WTC11 (cell line): ENCODE data around the gene RNF19B. TPM values are rescaled to one million over a fixed set of nuclear protein-coding genes. Genes with fewer than 3 reads are reported as not detected.

Experiments used
- ATAC-seq: fragments of 200-7000 bp; cut with Tn5 transposase; 2 replicates; pipeline ENCODE4 v1.10.0; 2021; ENCODE audit warnings: mild to moderate bottlenecking, moderate library complexity
- CTCF ChIA-PET: fragments of 300-600 bp; sonication (Branson Sonifier 250); formaldehyde crosslinking; loops from one replicate; lab custom pipeline; 2021; ENCODE audit warnings: antibody characterized with exemption; lab: Charles Lee
- POLR2A ChIA-PET: fragments of 350-600 bp; sonication (Branson Sonifier 250); formaldehyde crosslinking; loops from one replicate; lab custom pipeline; 2021; ENCODE audit warnings: antibody characterized with exemption; lab: Charles Lee
- DNase-seq: peaks from one replicate; pipeline ENCODE4 v3.0.0; 2021; ENCODE audit warnings: low spot score
- H3K27ac Mint-ChIP-seq: 2 replicates; pipeline ENCODE4 v1.8.0; 2021; ENCODE audit warnings: mixed read lengths
- H3K27me3 Mint-ChIP-seq: 2 replicates; pipeline ENCODE4 v1.8.0; 2021; ENCODE audit warnings: low read depth, mild to moderate bottlenecking, moderate library complexity, mixed read lengths
- H3K36me3 Mint-ChIP-seq: 2 replicates; pipeline ENCODE4 v1.8.0; 2021; ENCODE audit warnings: mixed read lengths
- H3K4me1 Mint-ChIP-seq: 2 replicates; pipeline ENCODE4 v1.8.0; 2022; ENCODE audit warnings: mixed read lengths
- H3K4me3 Mint-ChIP-seq: 2 replicates; pipeline ENCODE4 v1.8.0; 2021; ENCODE audit warnings: mild to moderate bottlenecking, moderate library complexity, mixed read lengths
- H3K9me3 Mint-ChIP-seq: 2 replicates; pipeline ENCODE4 v1.8.0; 2021; ENCODE audit warnings: mixed read lengths
- ATF3 ChIP-seq: sonication (generic); formaldehyde crosslinking; conservative IDR thresholded peaks from 2 replicates; pipeline ENCODE4 v1.8.1; 2022; ENCODE audit warnings: mild to moderate bottlenecking, missing genetic modification reagents
- ATF6 ChIP-seq: sonication (generic); formaldehyde crosslinking; IDR thresholded peaks from 2 replicates; pipeline ENCODE4 v1.8.1; 2023; ENCODE audit warnings: mild to moderate bottlenecking, missing genetic modification reagents
- CBFB ChIP-seq: sonication (generic); formaldehyde crosslinking; IDR thresholded peaks from 2 replicates; pipeline ENCODE4 v1.8.1; 2022; ENCODE audit warnings: mild to moderate bottlenecking, low read depth, missing genetic modification reagents
- CREB1 ChIP-seq: sonication (generic); formaldehyde crosslinking; IDR thresholded peaks from 2 replicates; pipeline ENCODE4 v1.8.0; 2023; ENCODE audit warnings: mild to moderate bottlenecking, missing genetic modification reagents
- CREM ChIP-seq: sonication (generic); formaldehyde crosslinking; IDR thresholded peaks from 2 replicates; pipeline ENCODE4 v1.8.1; 2022; ENCODE audit warnings: mild to moderate bottlenecking, missing genetic modification reagents, moderate library complexity
- E2F4 ChIP-seq: sonication (generic); formaldehyde crosslinking; IDR thresholded peaks from 2 replicates; pipeline ENCODE4 v1.8.1; 2022; ENCODE audit warnings: low read depth, mild to moderate bottlenecking, moderate library complexity, missing genetic modification reagents, borderline replicate concordance
- EMX1 ChIP-seq: fragments of 250-450 bp; sonication (Bioruptor Pico); IDR thresholded peaks from 2 replicates; pipeline ENCODE4 v1.8.0; 2021; ENCODE audit warnings: mild to moderate bottlenecking
- ETV6 ChIP-seq: sonication (generic); formaldehyde crosslinking; IDR thresholded peaks from 2 replicates; pipeline ENCODE4 v1.8.1; 2022; ENCODE audit warnings: mild to moderate bottlenecking, missing genetic modification reagents
- FOXK1 ChIP-seq: sonication (generic); formaldehyde crosslinking; IDR thresholded peaks from 2 replicates; pipeline ENCODE4 v1.8.0; 2022; ENCODE audit warnings: mild to moderate bottlenecking, moderate library complexity, missing genetic modification reagents
- GTF2I ChIP-seq: fragments of 250-450 bp; sonication (Bioruptor Pico); conservative IDR thresholded peaks from 2 replicates; pipeline ENCODE4 v1.4.0; 2021; ENCODE audit warnings: mild to moderate bottlenecking
- HMGA2 ChIP-seq: fragments of 250-450 bp; sonication (Bioruptor Pico); IDR thresholded peaks from 2 replicates; pipeline ENCODE4 v1.4.0; 2021; ENCODE audit warnings: mild to moderate bottlenecking, moderate library complexity
- MXD4 ChIP-seq: fragments of 250-450 bp; sonication (Bioruptor Pico); IDR thresholded peaks from 2 replicates; pipeline ENCODE4 v1.8.0; 2021; ENCODE audit warnings: mild to moderate bottlenecking, moderate library complexity, borderline replicate concordance
- NFYB ChIP-seq: sonication (generic); formaldehyde crosslinking; conservative IDR thresholded peaks from 2 replicates; pipeline ENCODE4 v1.8.0; 2022; ENCODE audit warnings: low read depth, missing genetic modification reagents
- NR1H2 ChIP-seq: sonication (generic); formaldehyde crosslinking; IDR thresholded peaks from 2 replicates; pipeline ENCODE4 v1.9.0; 2021; ENCODE audit warnings: mild to moderate bottlenecking, moderate library complexity, missing genetic modification reagents
- NR2C2 ChIP-seq: sonication (generic); formaldehyde crosslinking; IDR thresholded peaks from 2 replicates; pipeline ENCODE4 v1.8.0; 2022; ENCODE audit warnings: mild to moderate bottlenecking, missing genetic modification reagents
- OVOL2 ChIP-seq: fragments of 250-450 bp; sonication (Bioruptor Pico); IDR thresholded peaks from 2 replicates; pipeline ENCODE4 v1.9.0; 2021; ENCODE audit warnings: mild to moderate bottlenecking, borderline replicate concordance
- TEAD1 ChIP-seq: sonication (generic); formaldehyde crosslinking; IDR thresholded peaks from 2 replicates; pipeline ENCODE4 v1.8.0; 2022; ENCODE audit warnings: mild to moderate bottlenecking, missing genetic modification reagents
- ZNF512 ChIP-seq: sonication (generic); formaldehyde crosslinking; IDR thresholded peaks from 2 replicates; pipeline ENCODE4 v1.8.1; 2022; ENCODE audit warnings: missing genetic modification reagents, borderline replicate concordance
- total RNA-seq: library from RNA; stranded (reverse); gene quantifications from 3 replicates; pipeline ENCODE4 v1.2.3, GENCODE V29; 2021
- TF ChIP-seq, protein P1 (sequence below): sonication (generic); formaldehyde crosslinking; IDR thresholded peaks from 2 replicates; pipeline ENCODE4 v1.8.0; 2023; ENCODE audit warnings: missing genetic modification reagents
- TF ChIP-seq, protein P2 (sequence below): sonication (generic); formaldehyde crosslinking; IDR thresholded peaks from 2 replicates; pipeline ENCODE4 v1.8.0; 2023; ENCODE audit warnings: missing genetic modification reagents, mild to moderate bottlenecking, borderline replicate concordance

The RNF19B gene
- total RNA-seq, 1 experiment from 2014 or later, result 21.9 TPM

- no peak overlapping the region for H3K27ac Mint-ChIP-seq
- DNase-seq (no peak), ATAC-seq (no peak)
- CTCF ChIA-PET, result interaction anchor here (1.3 kb wide), 1 partner anchor 37 kb away, joined by 4 read pairs; no protein-coding TSS in a partner anchor
- no peak overlapping the region for H3K4me3 Mint-ChIP-seq
- H3K4me1 Mint-ChIP-seq, result peaks cover 26% of the 10 kb centered on the region
- peaks cover 50% of the 10 kb centered on the region for H3K27me3 Mint-ChIP-seq
- H3K36me3 Mint-ChIP-seq, result no peaks in the 10 kb centered on the region
- no peak for TF ChIP-seq CREM (CRISPR knock-in tag)
- no peaks in the 10 kb centered on the region for H3K9me3 Mint-ChIP-seq
- POLR2A ChIA-PET, result no interaction called here
Measured at GRCh38 chr1:32929366-32929765, 35.2 kb downstream of the RNF19B start.

GRCh38 chr1:32928715-32929114 lies 35.9 kb downstream of the RNF19B start:
- TF ChIP-seq NR2C2 (CRISPR knock-in tag) (no peak), GTF2I (CRISPR knock-in tag) (no peak), ATF3 (no peak), HMGA2 (CRISPR knock-in tag) (no peak), CBFB (no peak), EMX1 (no peak), FOXK1 (CRISPR knock-in tag) (no peak), NR1H2 (CRISPR knock-in tag) (no peak), ATF6 (CRISPR knock-in tag) (no peak), CREB1 (CRISPR knock-in tag) (no peak), E2F4 (no peak), NFYB (CRISPR knock-in tag) (no peak), CREM (CRISPR knock-in tag) (no peak), MXD4 (CRISPR knock-in tag) (no peak), OVOL2 (CRISPR knock-in tag) (no peak), TEAD1 (no peak), ZNF512 (CRISPR knock-in tag) (no peak), ETV6 (CRISPR knock-in tag) (no peak)
- TF ChIP-seq, protein P1, sequence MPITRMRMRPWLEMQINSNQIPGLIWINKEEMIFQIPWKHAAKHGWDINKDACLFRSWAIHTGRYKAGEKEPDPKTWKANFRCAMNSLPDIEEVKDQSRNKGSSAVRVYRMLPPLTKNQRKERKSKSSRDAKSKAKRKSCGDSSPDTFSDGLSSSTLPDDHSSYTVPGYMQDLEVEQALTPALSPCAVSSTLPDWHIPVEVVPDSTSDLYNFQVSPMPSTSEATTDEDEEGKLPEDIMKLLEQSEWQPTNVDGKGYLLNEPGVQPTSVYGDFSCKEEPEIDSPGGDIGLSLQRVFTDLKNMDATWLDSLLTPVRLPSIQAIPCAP (CRISPR knock-in tag), result no peak
- TF ChIP-seq, protein P2, sequence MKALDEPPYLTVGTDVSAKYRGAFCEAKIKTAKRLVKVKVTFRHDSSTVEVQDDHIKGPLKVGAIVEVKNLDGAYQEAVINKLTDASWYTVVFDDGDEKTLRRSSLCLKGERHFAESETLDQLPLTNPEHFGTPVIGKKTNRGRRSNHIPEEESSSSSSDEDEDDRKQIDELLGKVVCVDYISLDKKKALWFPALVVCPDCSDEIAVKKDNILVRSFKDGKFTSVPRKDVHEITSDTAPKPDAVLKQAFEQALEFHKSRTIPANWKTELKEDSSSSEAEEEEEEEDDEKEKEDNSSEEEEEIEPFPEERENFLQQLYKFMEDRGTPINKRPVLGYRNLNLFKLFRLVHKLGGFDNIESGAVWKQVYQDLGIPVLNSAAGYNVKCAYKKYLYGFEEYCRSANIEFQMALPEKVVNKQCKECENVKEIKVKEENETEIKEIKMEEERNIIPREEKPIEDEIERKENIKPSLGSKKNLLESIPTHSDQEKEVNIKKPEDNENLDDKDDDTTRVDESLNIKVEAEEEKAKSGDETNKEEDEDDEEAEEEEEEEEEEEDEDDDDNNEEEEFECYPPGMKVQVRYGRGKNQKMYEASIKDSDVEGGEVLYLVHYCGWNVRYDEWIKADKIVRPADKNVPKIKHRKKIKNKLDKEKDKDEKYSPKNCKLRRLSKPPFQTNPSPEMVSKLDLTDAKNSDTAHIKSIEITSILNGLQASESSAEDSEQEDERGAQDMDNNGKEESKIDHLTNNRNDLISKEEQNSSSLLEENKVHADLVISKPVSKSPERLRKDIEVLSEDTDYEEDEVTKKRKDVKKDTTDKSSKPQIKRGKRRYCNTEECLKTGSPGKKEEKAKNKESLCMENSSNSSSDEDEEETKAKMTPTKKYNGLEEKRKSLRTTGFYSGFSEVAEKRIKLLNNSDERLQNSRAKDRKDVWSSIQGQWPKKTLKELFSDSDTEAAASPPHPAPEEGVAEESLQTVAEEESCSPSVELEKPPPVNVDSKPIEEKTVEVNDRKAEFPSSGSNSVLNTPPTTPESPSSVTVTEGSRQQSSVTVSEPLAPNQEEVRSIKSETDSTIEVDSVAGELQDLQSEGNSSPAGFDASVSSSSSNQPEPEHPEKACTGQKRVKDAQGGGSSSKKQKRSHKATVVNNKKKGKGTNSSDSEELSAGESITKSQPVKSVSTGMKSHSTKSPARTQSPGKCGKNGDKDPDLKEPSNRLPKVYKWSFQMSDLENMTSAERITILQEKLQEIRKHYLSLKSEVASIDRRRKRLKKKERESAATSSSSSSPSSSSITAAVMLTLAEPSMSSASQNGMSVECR (CRISPR knock-in tag), result no peak
- TF ChIP-seq, all 79 proteins: peak for 0
- ChIA-PET POLR2A (no interaction called here), CTCF (interaction anchor here (1.3 kb wide), 1 partner anchor 36 kb away, joined by 4 read pairs; no protein-coding TSS in a partner anchor)
- Mint-ChIP-seq H3K9me3 (no peaks in the 10 kb centered on the region), H3K4me3 (no peak overlapping the region), H3K4me1 (peaks cover 23% of the 10 kb centered on the region), H3K27me3 (peaks cover 56% of the 10 kb centered on the region), H3K36me3 (no peaks in the 10 kb centered on the region), H3K27ac (no peak overlapping the region)
- ATAC-seq, result no peak
- DNase-seq, result no peak
